GM18873 (cell line): ENCODE results near the gene CORO2A.

ENCODE experiments used
- ATAC-seq: cut with Tn5 transposase; IDR thresholded peaks from one replicate; pipeline ENCODE4 v1.9.1; 2021; ENCODE audit warnings: mild to moderate bottlenecking, moderate library complexity, moderate number of reproducible peaks; ENCODE audit not compliant: unreplicated experiment, low FRiP score

The CORO2A gene, protein sequence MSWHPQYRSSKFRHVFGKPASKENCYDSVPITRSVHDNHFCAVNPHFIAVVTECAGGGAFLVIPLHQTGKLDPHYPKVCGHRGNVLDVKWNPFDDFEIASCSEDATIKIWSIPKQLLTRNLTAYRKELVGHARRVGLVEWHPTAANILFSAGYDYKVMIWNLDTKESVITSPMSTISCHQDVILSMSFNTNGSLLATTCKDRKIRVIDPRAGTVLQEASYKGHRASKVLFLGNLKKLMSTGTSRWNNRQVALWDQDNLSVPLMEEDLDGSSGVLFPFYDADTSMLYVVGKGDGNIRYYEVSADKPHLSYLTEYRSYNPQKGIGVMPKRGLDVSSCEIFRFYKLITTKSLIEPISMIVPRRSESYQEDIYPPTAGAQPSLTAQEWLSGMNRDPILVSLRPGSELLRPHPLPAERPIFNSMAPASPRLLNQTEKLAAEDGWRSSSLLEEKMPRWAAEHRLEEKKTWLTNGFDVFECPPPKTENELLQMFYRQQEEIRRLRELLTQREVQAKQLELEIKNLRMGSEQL

DNA sequence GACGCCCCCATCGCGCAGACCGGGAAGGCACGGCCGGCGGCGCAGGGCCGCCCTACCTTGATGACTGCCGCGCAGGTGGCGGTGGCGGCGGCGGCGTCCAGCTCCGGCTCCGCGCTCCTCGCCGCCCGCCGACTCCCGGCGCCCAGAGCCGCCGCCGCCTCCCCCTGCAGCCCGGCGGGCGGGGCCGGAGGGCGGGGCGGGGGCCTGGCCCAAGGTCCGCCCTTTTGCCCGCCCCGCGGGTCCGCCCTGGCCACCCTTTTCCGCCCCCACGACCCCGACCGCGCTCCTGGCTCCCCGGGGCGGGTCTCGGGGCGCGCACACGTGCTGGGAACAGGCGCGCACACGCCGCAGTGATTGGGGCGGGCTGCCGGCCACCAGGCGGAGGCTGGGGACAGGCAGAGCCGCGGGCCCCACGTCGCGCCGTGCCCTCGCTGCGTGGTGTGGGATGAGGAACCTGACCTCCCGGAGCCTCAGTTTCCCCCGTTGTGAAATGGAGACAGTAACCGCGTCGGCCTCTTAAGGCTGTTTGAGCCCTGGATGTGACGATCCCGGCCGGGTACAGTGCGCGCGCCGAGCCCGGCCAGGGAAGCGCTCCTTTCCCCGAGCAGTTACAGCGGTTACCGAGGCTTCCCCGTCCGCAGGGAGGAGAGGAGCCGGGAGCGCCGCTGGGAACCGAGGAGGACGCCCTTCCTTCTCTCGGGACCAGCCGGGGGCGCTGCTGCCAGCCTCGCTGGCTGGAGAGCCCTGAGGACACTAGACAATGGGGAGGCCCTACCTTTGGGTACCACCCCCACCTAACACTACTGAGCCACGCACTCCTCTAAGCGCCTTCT lies at the start of gene CORO2A:
CORO2A (minus strand) TSS at position 135 of the 833 bp plus-strand sequence. CDS start 34,977 bp downstream, outside the sequence.
- no peak for ATAC-seq

DNA sequence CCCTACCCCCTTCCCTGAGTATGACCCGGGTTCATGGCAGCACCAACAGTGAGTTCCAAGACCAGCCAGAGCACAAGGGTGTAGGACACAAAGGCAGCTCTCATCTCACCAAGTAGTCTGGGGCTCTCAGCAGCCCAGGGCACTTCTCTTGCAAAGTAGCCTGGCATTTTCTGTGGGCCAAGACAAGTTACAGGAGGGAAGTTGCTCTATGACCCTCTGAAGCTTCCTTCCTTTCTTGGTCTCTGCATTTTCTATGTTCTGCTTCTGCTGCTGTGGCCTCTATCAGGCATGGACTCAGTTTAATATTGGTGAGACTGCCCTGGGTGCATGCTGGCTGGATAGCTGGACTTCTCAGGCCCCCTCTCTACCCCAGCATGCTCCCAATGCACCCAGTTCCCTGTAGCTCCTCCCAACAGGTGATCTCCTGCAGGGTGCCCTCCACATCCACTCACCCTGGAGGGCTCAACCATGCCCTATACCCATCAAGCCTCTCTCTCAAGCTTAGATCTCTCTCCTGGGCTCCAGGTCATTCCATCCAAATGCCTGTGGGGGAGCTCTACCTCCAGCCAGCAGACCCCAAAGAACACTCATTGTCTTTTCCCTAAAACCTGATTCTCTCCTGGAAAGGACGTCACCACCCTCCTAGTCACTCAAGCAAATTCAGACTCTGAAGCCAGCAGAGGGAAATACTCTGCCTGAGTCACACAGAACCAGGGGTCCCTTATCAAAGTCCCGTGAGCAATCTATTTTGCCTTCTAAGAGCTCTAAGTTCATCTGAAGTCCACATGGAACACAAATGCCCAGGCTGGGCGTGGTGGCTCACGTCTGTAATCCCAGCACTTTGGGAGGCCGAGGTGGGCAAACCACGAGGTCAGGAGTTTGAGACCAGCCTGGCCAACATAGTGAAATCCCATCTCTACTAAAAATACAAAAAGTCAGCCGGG lies 49.2 kb upstream of the CORO2A start:
- no peak for ATAC-seq

DNA sequence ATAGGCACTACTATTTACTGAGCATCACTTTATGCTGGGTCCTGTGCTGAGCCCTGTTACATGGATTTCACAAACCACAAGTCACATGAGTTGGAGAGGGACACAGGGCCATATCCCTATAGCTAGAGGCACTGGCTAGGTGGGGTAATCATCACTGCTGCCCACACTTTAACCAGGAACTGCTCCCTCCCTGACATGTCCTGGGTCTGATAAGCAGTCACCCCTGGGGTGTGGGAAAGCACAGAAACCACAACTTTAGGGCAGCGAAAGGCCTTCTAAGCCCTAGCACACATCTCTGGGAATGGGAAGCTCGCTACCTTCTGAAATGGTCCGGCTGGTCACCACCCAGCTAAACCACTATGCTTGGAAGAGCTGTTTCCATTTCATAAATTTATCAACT lies 48.0 kb upstream of the CORO2A start:
- no peak for ATAC-seq

DNA sequence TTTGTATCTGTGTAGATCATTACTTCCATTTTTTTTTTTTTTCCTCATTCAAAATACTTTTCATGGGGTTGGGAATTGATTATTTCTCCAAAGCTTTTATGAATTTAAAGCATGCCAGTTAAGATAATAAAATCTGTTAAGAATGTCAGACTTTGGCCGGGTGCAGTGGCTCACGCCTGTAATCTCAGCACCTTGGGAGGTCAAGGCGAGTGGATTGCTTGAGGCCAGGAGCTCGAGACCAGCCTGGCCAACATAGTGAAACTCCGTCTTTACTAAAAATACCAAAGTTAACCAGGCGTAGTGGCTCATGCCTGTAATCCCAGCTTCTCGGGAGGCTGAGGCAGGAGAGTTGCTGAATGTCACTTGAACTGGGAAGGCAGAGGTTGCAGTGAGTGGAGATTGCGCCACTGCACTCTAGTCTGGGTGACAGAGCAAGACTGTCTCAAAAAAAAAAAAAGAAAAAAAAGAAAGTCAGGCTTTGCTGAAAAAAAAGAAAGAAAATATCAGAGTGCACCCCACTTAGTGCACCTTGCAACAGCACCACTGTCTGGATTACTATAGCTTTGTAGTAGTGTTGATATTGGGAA lies 44.6 kb upstream of the CORO2A start:
- ATAC-seq: no peak

DNA sequence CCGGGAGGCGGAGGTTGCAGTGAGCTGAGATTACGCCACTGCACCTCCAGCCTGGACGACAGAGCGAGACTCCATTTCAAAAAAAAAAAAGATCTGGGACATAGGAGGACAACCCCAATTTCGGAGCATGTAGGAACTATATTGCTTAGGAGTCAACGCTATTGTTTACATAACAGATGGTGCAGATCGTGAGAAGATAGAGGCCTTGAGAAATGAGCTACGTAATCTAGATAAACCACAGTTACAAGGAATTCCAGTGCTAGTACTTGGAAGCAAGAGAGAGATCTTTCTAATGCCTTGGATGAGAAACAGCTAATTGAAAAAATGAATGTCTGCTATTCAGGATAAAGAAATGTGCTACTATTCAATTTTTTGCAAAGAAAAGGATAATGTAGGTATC lies 42.7 kb upstream of the CORO2A start:
- ATAC-seq: no peak

DNA sequence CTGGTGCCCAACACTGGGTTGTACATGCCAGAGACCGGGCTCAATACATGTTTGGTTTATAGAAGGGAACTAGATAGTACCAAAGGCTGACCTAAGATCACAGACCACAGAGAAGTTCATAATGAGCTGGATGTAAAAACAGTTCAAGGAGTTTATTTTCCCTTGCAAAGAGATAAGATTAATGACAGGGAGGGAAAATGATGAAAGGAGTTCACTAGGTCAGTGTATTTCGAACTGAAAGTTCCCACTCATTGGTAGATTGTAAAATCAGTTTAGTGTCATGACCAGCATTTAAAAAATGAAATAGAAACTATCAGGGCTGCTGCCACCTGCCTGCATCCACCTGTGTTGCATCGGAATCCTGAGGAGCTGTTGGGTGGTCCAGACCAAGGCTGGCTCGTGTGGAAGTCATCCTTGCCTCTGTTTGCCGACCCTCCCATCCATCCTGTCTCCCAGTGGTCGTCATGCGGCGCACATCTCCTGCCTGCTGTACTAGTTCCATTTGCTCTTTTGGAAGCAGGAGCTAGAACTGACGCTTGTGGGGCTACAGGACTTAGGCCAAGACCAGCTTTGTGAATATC lies 41.9 kb upstream of the CORO2A start:
- no peak for ATAC-seq

DNA sequence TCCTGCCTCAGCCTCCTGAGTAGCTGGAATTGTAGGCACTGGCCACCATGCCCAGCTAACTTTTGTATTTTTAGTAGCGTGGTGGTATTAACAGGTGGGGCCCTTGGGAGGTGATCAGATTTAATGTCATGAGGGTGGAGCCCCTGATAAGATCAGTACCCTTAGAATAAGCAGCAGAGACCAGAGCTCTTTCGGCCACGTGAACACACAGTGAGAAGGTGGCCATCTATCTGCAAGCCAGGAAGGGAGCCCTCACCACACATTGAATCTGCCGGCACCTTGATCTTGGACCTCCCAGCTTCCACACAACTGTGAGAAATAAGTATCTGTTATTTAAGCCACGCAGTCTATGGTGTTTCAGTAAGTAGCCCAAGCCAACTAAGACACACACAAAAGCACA lies 40.5 kb upstream of the CORO2A start:
- no peak for ATAC-seq

DNA sequence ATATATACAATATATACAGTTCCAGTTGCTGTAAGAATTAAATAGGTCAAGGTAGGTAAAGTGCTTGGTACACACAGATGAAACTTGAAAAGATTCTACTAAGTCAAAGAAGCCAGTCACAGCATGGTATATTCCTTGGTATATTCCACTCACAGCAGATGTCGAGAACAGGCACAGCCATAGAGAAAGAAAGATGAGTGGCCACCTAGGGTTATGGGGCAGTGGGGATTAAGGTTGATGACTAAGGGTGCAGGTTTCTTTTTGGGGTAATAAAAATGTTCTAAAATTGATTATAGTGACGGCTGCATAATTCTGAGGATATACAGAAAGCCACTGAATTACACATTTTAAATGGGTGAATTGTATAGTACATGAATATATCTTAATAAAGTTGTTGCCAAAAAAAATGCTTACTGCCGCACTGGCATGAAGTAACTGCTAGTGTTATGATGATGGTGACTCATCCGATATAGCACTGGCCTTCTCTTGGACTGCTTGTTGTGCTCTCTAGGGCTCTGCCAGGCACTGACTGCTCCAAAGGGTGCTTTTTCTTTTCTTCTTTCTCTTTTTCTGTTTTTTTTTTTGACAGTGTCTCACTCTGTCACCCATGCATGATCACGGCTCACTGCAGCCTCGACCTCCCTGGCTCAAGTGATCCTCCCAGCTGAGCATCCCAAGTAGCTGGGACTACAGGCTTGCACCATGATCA lies 39.5 kb upstream of the CORO2A start:
- ATAC-seq: no peak

DNA sequence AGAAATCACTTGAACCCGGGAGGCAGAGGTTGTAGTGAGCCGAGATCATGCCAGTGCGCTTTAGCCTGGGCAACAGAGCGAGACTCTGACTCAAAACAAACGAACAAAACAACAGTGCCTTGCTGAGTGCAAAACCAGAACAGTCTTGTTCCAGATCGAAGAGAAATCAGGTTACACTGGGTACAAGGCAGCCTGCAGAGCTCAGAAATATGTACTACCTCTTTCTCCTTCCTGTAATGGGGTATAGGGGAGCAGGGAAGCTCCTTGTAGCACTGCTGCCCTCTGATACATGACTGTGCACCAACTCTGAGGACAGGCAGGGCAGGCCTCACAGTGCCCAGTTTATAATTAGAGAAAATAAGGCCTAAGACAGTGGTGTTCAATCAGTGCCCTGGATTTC lies 38.4 kb upstream of the CORO2A start:
- no peak for ATAC-seq

DNA sequence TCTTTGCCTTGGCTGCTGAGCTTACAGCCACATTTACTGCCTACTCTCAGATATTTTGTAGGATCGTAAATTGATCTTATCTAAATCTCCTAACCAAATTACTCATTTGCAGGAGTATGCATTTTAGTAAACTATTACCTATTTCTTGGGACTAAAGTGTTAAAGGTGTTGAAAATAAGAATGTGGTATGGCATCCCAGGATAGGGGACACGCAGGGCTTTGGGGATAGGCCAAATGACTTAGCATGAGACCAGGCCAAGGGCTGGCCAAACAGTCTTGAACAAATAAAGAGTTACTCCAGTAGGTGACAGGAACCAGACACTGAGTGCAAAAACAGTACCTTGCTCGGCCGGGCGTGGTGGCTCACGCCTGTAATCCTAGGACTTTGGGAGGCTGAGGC lies 37.9 kb upstream of the CORO2A start:
- no peak for ATAC-seq

DNA sequence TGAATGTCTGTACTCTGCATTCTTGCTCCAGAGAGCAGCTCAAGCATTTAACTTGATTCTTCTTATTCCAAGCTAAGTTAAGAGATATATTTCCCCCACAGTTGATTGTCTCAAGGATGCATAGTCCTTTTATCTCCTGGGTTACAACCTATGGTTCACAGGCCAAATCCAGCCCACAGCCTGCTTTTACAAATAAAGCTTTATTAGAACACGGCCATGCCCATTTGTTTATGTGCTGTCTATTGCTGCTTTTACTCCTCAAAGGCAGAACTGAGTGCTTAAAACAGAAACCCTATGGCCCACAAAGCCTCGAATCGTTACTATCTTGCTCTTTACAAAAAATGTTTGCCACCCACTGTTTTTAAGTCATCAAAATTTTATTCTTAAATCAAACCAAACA lies 37.2 kb upstream of the CORO2A start:
- ATAC-seq: no peak

DNA sequence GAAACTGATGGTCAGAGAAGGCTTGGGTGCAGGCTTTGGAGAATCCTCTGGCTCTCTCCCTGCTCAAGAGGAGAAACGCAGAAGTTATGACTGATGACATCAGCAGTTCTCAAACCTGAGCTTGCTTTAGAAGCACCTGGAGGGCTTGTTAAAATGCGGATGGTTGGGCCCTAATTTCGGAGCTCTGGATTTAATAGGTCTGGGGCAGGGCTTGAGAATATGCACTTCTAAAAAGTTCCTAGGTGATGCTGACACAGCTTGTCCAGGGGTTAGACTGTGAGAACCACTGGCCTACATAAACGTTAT lies 36.6 kb upstream of the CORO2A start:
- ATAC-seq: no peak

DNA sequence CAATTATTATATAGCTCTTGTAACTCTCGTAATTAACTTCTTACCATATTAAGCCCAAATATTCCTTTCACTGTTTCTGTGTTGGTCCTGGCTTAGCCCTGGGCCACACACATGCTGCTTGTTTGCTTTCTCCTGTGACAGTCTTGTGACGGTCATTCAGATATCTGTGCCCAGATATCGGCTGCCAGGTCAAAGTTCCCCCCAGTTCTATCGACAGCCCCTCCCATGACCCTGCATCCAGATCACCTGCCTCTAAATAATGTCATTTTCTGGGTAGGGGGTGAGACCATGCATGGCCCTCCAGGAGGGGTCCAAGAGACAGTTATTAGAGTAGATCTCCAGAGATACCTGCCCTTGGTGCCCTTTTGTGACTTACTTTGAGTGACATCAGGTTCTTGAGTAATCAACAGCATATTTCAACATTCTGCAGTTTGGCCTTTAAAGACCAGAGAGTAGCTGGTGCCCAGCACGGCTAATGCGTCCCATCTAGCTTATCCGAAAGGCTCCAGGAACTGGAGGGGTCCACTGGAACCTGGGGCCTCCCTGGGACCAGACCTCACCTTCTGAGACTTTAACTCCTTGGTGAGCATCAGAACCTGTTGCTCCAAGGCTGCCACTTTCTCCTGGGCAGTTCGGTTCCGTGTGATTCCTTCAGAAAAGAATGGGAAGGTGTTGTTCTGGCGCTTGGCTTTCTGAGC lies 36.1 kb upstream of the CORO2A start:
- no peak for ATAC-seq

DNA sequence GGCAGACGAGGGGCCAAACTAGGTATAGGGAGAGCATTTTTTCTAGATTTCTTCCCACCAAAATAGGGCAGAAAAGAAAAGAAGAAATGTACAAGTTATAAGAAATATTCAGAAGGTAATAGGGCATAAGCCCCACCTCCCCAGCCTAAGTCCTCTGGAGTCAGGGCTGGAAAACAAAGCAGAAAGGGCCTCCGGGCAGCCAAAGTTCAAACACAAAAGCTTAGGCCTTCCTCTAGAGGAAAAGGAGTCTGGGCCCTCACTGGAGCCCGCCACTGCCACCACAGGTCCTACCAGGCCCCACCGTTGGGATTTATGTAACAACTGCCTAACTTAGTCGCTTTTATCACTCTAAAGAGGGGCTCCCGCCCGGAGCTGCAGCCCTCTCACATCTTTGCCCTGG lies 35.4 kb upstream of the CORO2A start:
- ATAC-seq: no peak

DNA sequence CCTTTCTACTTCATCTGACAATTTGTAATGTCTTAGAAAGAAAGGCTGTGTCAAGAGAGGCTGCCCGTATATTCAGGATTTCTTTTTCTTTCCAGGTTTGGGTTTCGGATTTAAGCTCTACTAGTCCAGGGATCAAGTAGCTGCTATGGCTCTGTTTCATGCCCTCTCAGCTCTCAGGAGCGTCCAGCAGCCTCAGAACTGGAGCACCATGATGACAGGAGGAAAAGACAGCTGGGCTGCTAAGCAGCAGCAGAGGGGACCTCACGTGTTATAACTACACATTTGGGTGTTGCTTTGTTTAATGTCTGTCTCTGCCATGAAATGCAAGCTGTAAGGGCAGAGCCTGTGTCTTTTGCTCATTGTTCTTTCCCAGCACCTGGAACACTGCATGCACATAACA lies 34.5 kb upstream of the CORO2A start:
- ATAC-seq: no peak

DNA sequence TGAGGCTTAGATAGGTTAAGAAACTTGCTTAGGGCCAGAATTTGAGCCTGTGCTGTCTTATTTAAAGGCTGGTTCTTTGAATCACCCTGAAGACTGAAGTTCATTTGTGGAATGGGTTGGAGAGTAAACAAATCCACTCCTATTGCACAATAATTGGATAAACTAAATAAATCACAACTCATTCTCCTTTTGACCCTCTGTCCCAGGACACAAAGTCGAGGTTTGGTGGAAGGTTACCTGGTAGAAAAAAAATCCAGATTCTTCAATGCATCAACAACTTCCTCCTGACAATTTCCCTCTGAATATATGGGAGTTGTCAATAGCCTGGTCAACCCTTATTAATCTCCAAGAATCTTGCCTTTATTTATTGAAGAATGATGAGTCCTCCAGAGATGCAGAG lies 34.1 kb upstream of the CORO2A start:
- no peak for ATAC-seq

DNA sequence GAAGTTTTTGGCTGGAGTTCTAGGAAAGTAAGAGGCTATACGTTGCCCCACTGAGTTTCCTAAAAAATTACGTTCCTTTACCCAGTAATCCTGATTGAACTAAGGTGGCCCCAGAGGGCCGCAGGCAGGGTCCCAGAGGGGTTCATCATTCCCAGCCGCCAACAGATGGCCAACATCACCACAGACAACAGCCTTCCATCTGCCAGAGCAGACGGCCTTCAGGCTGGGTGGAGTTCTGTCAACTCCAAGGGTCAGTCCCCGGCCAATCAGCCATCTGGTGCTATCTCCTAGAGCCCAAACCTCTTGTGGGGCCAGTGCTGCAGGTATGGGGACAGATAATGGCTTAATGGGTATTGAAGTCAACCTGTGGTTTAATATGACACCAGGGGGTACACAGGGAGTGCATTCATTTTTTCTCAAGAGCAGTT lies 32.6 kb upstream of the CORO2A start:
- no peak for ATAC-seq

DNA sequence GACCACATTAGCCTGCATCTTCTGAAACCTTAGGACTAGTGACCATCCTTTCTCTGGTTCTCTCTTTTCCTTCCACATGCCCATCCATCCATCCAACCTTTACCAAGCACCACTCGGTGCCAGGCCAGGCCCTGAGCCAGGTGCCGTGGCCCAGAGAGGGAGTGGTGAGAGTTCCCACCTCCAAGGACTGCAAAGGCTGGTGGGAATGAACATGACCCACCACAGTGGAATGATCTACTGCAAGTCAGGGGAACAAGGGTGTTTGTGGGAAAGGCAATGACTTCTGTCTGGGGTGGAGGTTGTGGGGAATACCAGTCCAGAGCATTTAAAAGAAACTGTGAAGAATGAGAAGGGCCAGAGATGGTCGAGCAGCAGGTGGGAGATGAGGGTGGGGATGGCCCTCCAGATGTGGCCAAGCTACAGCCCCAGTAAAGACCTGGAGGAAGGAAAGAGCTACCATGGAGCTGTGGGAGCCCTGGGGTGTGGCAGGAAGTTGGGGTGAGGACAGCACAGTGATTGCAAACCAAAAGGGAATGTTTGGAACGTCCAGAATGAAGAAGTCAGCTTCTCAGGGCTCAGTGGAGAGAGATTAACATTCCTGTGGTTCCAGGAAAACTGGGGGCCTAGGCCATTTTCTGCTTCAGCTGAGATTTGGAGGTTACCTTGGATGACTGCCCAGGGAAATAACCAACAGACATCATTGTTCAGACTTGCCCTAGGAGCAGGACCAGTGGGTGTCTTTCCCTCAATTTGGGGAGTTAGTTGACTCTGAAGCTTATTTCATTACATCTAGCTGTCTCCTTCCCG lies 30.7 kb upstream of the CORO2A start:
- ATAC-seq: no peak
